ENCODE data around the gene NHERF1.

NHERF1 gene

GRCh38 chr17:74769856-74770497, 21.5 kb downstream of the NHERF1 start:
- DNase-seq = no peak

DNA sequence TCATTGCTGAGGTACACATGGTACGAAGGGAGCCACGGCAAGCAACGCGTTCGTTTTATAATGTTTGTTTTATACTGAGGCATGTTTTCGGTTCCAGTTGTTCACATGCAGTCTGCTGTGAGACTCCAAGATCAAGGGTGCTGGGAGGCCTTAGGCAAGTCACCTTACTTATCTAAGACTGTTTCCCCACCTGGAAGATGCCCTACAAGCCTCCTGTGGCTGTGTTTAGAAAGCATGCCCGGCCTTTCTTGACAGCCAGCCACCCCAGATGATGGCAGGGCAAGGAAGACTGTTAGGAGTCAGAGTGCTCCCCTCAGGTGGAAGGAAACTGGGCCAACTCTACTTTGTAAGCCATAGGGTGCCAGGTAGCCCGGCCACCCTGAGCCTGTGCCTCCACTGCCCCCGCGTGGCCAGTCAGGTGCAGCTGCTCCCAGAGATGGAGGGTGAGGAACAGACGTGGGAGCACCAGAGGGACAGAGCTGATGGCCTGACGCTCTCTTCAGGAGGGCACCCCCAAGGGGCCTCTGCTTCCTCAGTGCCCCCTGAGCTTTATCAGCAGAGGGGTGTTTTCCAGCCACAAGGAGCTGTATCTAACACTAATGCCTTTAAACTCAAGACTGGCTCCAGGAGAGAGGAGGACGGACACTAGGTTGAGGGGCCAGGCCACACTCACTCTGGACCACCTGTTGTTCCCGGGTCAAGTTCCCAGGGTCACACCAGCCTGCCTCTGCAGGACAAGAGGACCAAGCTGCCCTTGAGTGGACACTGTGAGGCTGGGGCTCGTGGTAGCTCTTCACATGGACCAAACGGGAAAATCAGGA, 22.3 kb downstream of the NHERF1 start:
- no peak for DNase-seq

DNA sequence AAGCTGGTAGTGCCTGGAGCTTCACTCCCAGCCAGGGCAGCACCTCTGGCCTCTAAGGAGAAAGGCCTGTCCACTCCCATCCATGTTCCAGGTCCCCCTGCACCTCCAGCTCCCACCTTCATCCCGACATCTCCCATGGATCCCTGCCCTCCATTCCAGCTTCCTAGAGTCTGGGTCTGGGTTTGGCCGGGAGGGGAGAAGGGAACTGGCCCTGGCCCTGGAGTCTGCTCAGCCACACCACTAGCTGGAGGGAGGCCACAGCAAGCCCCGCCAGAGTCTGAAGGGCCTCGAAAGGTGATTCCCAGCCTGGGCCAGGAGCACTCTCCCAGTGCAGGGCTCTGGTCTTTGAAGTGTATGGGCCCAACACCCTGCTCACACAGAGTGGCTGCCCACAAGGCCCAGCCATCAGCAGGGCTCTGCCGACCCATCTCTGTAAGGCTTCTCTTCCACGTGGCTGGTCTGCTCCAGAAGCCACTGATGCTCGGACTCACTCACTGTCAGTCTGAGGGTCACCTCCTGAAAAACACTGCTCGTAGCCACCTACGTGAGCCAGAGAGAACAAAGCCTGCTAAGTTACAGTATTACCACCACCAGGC, 23.0 kb downstream of the NHERF1 start:
- no peak for DNase-seq

DNA sequence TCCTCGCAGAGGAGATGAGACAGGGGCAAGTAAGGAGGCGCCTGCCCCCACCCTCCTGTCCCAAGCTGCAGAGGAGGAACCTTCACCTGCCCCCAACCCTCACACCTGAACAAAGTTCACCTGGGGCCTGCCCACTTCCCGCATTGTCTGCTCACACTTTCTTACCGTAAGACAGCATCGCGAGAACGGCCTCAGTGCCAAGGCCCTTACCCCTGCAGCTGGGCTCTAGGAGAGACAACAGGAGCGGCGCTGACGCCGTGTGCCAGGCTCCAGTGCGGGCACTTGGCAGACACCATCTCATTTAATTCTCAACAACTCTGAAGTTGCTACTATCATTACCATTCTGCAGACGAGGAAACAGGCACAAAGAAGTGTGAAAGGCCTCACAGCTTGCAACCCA, 23.6 kb downstream of the NHERF1 start:
- no peak for DNase-seq

GRCh38 chr17:74773414-74773813, 25.0 kb downstream of the NHERF1 start:
- no peak for DNase-seq

DNA sequence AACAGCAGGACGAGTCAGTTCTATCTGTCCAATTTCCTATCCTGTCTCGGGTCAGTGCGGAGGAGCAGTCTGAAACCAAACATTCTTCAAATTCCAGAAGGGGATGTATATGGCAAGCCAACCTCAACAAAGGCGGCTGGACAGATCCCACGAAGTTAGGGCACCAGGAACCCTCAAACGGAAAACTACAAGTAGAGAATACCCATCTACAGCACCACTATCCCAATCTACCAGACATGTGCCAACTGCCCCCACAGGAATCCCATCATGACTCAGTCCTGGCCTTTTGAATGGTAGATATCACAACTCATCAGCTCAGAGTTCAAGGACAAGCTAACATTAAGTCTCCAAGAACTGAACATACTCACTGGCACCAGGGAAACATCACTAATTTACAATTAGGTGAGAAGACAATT, 25.5 kb downstream of the NHERF1 start:
- no peak for DNase-seq

- no peak for DNase-seq
Measured at GRCh38 chr17:74775409-74776043, 27.1 kb downstream of the NHERF1 start.

DNA sequence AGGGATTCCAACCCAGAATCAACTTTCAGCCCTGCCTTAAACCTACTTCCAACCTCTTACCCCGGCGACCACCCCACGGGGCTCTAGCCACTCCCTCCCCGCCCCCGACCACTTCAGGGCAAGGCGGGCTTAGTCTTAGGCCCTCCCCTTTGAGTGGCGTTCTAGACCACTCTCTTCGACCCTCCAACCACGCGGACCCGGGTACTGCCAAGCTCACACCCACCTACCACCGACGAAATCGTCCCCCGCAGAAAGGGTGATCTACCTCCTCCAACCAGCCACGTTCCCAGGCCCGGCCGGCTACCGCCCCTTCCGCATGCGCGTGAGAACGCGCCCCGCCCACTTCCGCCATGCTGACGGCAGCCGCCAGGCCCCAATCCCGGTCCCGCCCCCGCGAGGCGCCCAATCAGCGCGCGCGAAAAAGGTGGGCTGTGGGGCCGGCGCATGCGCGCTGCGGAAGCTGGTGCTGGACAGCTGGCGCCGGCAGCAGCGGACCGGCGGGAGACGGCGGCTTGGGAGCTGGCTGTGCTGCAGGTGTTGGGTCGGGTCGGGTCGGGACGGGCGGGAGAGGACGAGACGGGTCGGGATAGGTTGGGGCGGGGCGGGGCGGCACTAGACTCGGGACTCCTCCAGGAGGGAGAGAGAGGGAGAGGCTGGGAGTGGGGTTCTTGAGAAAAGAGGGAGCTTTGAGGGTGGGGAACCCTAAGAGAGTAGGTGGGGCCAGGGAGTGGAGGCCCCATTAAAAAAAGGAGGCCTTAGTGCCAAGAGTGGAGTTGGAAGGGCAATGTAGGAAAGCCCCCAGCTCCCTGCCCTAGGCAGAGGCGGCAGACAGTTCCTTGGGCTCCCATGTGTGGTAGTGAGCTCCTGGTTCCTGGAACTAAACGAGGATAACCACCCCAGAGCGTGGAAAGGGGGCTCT, 27.9 kb downstream of the NHERF1 start, which contains the start of gene NAT9:
Gene NAT9, minus strand, starts transcription at position 302 of the 919 bp plus-strand sequence. CDS start 647 bp downstream, outside the sequence.
- peak; percentile 43 for DNase-seq

- DNase-seq = no peak
Measured at GRCh38 chr17:74776990-74777389, 28.6 kb downstream of the NHERF1 start.

DNA sequence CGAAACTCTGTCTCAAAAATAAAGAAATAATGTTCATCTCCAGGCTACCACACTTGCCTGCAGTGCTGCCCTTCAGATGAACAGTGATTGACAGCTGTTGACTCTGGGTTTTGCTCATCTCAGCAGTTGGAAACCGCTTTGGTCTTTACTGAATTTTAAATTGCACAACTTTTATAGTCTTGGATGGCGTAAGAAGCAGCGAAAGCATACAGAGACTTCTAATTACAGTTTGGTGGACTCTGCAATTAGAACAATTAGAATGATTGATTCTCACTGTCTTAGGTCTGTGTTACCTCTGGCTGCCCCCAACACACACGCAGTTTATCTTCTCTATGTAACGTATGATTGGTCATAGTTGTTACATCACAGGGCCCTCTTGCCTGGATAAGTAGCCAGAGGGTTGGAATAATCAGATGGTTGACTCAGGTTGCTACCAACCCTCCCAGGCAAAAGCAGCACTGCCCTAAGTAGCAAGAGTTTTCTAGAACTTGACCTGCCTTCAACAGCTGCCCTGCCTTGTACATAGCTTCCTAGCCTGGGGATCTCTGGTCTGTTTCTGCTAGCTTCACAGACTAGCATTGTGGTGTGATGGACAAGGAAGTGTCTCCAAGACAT, 29.6 kb downstream of the NHERF1 start:
- DNase-seq = no peak

DNA sequence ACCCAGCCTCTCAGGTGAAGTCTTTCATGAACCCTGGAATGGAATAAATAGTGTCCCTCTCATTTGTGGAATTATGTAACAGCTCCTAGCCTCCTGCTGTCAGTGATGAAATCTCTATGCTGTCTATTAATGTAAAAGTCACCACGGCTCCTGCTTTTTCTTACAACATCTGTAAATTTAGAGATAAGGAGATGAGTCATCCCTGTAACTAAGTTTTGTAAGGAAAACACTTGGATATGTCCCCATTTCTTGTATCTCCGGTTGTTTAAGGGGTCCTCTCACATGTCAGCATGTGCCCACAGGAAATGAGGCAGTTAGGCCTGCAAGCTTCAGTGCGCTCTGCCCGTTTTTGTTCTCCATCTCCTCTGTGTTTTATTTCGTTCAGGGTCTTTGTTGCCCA, 30.5 kb downstream of the NHERF1 start:
- no peak for DNase-seq

DNA sequence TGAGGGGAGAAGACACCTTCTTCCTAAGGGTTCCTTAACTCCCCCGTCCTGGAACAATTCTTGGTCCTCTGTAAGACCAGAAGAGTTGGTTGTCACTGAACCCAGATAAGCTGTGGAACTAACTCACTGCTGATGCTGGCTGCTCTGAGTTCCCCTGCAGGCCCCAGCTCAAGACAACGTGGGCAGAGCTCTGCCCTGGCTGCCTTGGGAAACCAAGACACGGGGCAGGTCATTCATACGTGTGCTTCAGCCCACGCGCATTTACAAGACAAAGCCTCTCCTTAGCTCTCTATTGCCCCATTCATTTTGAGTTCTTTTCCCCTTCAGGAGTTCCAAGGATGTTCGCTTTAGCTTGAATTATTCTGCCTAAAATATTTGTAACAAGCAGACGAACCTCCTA, 31.1 kb downstream of the NHERF1 start:
- DNase-seq = no peak

DNA sequence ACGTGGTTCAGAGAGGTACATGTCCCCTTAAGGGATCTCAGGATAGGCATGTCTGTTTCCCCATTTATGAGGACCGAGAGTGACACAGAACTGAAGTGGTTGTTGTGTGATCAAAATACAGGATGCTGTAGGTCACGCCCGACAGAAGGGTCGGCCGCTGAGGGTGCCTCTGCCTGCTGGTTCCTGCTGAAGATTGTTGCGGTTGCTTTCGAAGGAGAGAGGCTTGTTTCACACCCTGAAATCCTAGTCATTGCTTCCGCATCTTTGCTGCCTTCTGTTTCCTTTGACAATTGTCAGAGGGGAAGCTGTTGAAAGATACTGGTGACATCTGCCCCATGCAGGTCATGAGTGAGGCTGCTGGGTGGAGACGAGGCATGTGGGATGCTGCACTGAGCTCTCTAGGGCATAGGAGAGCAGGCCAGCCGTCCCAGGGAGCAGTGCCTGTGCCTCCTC, 31.5 kb downstream of the NHERF1 start:
- no peak for DNase-seq

DNA sequence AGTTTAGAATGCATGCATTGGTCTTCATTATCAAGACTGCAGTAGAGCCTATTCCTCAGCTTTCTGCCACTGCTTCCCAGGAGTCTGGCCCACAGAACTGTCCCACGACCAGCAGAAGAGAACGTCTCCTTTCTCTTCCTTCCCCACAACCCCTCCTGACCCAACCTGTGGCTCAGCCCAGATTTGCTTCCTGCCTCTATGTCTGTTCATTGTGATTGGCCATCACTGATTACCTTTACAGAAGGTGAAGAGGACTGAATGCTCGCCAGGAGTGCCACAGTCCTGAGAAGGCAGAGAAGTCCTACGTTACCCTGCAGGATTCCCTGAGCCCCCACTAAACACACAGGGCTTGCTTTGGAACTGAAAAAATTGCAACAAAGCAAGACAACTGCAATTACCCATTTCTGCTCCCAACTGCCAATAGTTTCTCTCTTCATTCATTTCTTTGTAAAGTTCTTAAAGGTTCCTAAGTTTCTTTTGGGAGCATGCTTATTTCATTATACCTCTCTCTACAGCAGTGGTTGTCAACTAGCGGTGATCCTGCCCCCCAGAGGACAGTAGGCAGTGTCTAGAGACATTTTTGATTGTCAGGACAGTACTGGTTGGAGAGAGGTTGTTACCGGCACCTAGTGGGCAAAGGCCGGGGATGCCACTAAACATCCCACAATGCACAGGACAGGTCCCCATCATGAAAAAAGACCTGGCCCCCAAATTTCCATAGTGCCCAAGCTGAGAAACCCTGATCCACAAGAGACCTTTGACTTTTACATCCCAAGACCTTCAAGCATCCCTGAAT, 32.2 kb downstream of the NHERF1 start:
- DNase-seq = no peak

GRCh38 chr17:74782571-74782970, 34.1 kb downstream of the NHERF1 start:
- no peak for DNase-seq

GRCh38 chr17:74784125-74784810, 35.8 kb downstream of the NHERF1 start:
- no peak for DNase-seq

DNA sequence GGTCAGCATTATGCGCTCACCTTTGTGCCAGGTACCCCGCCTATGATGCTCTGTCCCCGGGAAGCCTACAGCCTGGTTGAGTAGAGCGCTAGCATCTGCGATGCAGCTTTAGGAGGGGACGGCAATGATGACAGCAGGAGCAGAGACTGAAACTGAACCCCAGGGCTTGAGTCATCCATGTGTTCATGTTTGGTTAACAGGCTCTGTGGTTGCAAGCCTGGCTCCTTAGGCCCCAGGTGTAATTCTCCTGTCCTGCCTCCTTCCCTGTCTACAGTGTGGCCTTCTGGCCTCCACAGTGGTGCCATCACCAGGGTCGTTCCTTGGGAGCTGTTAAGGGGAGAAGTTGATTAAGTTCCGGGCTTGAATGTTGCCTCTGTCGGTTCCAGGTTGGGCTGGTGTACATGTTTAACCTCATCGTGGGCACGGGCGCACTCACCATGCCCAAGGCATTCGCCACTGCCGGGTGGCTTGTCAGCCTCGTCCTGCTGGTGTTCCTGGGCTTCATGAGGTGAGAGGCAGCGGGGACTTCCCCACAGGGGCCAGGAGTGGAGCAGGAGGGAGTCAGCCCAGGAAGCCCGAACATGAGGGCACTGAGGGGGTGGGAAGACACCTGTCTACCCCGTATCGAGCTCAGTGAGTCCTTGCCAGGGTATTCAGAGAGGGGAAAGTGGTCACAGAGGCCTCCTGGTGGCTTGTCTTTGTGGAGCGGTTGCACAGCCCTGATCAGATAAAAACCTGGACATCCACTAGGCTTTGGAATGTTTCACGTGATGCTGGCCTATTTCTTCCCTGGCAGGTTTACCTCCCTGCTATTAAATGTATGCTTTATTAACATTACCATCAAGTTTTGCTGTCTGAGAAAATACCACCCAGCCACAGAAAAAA, 36.9 kb downstream of the NHERF1 start:
- no peak for DNase-seq

DNA sequence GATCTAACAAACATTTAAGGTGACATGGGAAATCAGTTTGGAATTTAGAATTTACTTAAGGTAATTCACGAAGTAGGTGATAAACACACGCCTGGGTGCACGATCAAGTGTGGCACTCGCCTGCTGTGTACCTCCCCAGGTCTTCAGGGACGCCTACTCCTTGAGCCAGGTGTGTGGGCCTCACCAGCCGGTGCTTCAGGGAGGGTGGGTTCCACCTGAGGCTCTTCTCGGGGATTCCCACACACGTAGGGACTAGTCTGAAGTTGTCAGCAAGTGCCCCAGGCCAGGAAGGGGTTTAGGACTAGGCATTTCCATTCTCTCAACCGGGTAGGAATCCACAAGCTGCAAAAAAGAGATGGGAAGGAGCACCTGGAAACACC, 37.5 kb downstream of the NHERF1 start:
- no peak for DNase-seq

- DNase-seq = no peak
Measured at GRCh38 chr17:74786431-74787055, 38.1 kb downstream of the NHERF1 start.
